Ishikawa (cell line): ENCODE measurements around the gene SLC16A2.

Experiments
- CEBPB ChIP-seq: IDR thresholded peaks from 2 replicates; pipeline ENCODE4 v1.6.1; 2012
- CREB1 ChIP-seq: IDR thresholded peaks from 2 replicates; pipeline ENCODE4 v1.6.1; 2012; ENCODE audit warnings: low read depth
- RAD21 ChIP-seq: IDR thresholded peaks from 2 replicates; pipeline ENCODE4 v1.6.1; 2012; ENCODE audit warnings: low read depth
- TCF12 ChIP-seq: IDR thresholded peaks from 2 replicates; pipeline ENCODE4 v1.6.1; 2012; ENCODE audit warnings: low read depth
- YY1 ChIP-seq: IDR thresholded peaks from 2 replicates; pipeline ENCODE4 v1.6.1; 2012; ENCODE audit warnings: low read depth

GRCh38 chrX:74458736-74459135 lies 37.4 kb downstream of the SLC16A2 start:
- TF ChIP-seq RAD21: peak; percentile 55
- no peak for TF ChIP-seq YY1
- no peak for TF ChIP-seq CREB1
- no peak for TF ChIP-seq CEBPB
- TF ChIP-seq TCF12: no peak
